Limb (tissue), 2 donors: ENCODE results near the gene CHD2.
"Not testable (repeated sequence)": the region's sequence is repeated elsewhere in the genome, so short reads cannot be mapped to it uniquely, and the experiment has no call there.

ENCODE experiments used
- DNase-seq, 2 donors: peaks; one replicate each; pipeline ENCODE4 v3.0.0-alpha.2; 2016; ENCODE audit errors: extremely low spot score in 2 of 2

The CHD2 gene

DNA sequence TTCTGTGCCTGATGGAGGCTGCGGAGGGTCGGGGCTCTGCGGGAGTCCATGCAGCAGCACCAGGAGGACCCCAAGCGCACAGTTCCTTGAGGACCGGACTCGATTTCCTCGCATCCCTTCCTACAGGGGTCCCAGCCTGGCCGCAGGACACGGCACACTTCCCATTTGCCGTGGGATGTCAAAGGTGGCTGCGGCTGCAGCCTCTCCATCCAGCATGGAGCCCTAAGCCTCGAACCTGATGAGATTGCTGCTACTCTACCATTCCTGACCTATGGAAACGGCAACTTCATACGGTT lies 148.2 kb downstream of the CHD2 start:
- no peak for DNase-seq

DNA sequence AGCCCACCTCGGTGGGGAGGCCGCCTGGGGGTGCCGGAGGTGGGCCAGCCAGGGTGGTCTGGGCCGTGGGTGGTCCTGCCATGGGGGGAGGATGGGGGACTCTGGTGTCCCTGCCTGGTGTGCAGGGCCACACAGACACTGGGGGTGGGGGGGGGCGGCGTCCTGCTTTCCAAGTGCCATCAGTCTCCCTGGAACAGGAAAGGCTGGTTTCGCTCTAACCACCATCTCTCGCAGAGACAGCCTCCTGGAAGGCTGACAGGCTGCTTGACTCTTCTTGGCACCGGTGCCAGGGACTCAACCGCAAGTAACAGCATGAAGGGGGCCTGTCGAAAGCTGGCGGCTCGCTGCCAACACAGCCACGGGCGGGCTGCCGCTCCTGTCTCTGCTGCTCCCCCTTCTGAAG lies 148.6 kb downstream of the CHD2 start:
- peak in 1 of 2 donors; percentile 61 for DNase-seq

DNA sequence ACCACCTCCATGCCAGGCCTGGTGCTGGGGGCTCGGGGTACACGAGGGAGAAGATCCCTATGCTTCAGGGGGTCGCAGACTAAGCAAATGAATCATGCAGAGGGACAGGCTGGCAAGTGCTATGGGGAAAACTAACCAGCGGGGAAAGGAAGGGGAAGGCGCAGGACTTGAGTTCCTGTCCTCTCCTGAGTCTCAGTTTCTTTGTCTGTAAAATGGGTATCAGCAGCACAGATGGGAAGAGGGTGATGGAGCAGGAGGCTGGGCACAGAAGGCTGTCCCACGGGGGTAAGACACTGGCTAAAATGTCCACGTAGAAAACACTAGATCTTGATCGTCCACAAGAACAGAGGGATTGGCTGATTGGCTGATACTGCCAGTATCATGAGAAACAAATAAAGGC lies 149.1 kb downstream of the CHD2 start:
- DNase-seq: no peak

DNA sequence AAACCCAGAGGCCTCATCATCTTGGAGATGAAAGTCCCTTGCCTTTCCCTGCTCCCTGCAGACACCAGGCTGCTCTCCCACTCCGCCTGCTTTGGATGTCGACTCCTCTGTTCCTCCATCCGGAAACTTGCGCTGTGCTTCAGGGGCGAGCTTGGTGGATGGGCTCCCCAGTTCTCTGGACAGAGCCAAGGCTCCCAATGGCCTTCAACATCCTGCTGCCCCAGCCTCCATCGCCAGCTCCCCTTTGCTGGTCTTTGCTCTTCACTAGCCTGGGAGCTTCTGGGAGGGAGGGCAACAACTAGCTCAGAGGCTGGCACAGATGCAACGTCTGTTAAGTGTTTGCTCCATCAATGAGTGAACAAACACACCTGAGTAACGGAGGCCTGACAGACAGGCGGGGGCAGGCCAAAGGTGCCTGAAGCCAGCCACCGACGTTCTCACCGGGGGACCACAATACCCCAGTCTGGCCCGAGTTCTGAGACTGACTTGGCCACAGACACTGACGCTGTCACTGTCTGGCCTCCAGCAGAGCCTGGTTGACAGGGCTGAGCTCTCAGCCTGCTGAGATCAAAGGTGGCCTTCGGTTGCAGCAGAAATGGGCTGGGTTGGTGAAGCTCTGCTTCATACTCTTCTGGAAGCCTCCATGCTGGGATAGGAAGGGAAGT lies 149.9 kb downstream of the CHD2 start:
- no peak for DNase-seq

DNA sequence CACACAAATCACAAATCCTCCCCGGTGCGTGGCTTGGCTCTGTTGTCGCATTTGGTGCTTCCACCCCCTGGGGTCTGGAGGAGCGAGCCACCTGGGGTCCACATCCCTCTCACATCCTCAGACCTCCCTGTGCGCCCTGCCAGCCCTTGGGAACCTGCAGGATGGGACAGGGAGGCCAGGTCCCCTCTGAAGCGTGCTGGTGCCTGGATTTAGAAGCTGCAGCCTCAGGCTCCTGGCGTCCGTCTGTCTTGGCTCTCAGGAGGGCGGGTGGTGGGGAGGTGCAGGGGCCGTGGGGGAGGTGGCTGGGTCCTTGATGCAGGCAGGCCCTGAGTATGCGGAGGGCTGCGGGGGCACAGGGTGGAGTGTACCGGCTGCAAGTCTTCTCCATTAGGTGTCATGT lies 150.5 kb downstream of the CHD2 start:
- DNase-seq: no peak

DNA sequence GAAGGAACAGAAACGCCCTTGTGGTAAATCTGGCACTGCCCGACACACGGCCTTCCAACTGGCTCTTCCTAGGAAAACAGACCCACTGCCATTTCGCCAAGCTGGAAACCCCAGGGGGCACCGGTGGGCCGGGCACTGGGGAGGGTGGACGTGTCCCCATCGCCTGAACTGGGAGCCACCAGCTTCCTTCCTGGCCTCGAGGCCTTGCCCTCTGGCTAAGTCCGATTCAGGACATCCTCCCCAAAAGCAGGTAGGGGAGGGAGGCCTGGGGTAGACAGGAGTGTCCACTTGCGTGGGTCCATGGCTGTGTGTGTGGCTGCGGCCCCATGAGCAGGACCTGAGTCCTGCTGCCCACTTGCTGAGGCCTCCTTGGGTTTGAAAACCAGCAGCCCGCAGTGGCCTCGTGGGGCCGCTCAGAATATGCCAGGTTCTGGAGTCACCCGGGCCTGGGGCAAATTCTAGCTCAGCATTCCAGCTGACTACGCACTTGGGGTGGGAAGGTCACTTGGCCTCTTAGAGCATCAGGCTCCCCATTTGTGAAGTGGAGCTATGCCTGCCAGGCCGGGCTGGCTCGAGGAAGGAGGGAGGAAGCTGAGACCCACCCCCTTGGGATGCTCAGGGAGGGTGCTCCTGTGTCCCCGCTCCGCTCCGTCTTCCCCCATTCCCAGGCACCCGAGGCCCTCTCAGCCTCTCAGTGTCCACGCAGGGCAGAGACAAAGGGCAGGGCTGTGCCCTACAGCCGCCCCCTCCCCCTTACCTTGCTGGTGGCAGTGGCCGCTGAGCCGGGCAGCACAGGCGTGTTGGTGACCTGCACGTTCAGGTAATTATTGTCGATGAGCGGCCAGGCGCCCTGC lies 151.3 kb downstream of the CHD2 start:
- no peak for DNase-seq

DNA sequence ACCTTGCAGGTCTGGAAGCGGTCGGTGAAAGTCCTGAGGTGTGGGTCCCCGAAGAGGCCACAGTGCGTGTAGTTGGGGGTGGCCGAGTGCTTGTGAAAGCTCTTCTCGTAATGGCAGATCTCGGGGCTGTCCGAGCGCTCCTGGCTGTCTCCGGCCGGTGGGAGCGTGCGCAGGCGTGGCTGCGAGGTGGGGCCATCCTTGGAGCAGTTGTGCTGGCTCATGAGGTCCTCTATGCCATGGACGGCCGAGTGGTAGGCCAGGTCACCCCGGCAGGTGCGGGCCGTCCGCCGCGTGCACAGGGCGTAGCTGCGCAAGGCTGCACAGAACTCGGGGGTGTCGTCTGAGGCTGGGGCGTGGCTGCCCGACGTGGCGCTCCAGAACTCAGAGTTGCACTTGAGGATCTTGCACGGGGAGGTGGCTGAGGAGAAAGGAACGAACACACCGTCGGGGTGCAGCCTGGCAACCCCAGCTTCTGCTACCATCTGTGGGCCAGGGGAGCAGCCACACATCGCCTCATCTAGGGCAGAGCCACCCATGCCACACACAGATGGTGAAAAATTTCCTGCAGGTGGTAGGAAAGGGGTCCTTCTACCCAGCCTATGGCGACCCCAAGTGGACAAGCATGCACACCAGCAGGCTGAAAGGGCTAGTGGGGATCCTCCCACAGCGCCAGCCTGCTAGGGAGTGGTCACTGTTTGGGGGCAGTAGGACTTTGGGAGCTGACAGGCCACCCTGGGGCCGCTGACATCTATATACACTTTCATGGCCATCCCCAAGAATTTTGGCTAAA lies 152.2 kb downstream of the CHD2 start:
- DNase-seq: no peak

DNA sequence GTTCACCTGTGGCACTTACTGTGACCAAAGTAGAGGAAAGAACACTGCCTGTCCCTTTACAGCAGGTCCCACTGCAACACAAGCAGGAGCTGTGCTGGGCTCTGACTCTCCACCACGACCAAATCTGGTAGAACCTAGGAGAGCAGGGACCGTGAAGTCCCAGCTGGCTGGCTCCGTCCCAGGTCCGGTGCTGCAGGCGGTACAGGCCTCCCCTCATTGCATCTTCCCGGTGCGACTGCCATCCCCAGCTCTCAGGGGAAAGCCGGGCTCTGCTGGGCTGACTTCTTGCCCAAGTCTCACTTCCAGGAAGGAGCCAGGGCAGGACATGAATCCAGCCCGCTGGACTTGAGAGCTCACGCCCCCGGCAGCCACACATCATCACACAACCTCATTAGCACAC lies 155.1 kb downstream of the CHD2 start:
- no peak for DNase-seq

DNA sequence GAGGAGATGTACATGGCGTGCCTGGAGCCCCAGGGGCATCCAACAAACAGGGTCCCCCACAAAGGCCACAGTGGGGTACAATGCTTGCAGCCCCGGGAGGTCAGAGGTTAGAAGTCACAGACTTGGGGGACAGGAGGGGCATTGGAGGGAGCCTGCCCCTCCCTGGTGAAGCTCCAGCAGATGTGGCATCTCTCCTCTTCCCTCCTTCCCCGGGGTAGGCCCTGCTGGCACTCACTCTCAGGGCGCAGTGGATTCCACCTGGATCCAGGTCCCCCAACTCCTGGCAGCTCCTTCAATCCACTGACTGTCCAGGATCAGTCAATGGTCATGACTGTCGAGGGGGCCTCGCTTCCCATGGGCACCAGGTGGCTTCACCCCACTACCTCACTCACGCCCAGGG lies 156.7 kb downstream of the CHD2 start:
- DNase-seq: no peak

DNA sequence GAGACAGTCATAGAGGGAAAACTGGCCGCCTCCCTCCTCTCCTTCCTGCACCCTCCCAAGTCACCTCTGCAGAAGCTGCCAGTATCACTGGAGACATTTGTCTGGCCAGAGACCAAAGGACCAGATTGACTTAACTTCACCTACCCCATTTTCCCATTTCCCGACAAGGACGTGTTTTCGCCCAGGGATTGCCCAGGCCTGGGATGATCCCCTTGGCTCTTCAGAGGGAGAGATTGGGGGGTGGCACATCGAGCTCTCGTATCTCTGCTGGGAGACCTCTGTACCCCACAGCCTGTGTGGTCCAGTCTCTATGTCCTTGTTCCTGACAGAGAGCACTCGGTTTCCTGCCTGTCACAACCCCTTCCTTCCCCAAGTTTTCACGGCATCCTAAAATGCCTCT lies 157.5 kb downstream of the CHD2 start:
- no peak for DNase-seq

DNA sequence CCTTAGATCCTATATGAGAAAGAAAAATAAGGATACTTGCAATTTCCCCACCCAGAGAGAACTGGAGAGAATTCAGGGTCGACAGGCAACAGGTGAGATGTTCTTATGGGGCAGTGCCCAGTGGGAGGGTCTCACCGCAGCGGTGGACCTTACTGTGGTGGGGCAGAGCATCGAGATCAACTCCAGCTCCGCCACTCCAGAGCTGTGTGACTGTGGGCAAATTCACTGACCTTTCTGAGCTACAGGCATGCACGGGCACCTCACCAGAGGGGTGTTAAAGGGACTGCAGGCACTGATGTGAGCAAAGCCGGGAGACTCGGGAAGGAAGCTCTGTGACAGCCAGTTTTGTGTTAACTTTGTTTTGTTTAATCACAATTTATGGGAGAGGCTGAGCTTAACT lies 158.0 kb downstream of the CHD2 start:
- DNase-seq: no peak

DNA sequence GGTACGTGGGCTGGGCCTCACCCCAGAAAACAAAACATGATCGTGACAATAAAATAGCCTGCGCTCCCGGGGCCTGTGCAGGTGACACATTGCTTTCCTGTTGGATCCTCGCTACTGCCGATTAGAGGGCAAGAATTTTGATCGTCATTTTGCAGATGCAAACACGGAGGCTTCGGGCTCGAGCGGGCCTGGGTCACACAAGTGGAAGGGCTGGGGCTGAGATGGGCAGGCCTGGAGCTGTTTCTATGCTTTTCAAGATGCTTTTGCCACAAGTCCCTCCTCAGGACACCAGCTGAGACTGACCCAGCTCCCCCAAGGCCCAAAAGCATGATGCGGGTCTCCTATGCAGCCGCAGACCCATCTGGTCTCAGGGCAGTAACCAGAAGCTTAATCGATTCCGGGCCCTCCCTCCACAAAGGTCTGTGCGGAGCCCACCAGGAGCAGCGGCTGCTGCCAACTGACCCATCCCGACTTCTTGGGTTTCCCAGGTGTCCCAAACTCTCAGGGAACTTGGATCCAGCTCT lies 158.8 kb downstream of the CHD2 start:
- DNase-seq: no peak

DNA sequence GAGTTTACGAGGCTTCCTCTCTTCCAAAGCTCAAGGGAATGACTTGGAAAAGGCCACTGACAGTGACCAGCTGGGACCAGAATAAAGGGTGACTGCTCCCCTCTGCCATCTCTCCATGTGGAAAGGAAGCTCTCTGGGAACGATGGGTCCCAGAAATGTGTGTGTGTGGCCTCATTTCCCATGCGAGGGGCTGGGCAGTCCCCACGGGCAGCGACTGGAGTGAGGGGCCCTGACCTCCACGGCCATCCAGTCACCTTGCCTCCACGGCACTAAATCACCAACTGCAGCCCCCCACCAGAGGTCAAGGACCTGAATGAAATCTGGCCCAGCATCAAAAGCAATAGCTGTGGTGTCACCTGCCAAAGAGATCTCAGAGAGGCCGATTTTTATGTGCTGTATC lies 159.3 kb downstream of the CHD2 start:
- DNase-seq: no peak

DNA sequence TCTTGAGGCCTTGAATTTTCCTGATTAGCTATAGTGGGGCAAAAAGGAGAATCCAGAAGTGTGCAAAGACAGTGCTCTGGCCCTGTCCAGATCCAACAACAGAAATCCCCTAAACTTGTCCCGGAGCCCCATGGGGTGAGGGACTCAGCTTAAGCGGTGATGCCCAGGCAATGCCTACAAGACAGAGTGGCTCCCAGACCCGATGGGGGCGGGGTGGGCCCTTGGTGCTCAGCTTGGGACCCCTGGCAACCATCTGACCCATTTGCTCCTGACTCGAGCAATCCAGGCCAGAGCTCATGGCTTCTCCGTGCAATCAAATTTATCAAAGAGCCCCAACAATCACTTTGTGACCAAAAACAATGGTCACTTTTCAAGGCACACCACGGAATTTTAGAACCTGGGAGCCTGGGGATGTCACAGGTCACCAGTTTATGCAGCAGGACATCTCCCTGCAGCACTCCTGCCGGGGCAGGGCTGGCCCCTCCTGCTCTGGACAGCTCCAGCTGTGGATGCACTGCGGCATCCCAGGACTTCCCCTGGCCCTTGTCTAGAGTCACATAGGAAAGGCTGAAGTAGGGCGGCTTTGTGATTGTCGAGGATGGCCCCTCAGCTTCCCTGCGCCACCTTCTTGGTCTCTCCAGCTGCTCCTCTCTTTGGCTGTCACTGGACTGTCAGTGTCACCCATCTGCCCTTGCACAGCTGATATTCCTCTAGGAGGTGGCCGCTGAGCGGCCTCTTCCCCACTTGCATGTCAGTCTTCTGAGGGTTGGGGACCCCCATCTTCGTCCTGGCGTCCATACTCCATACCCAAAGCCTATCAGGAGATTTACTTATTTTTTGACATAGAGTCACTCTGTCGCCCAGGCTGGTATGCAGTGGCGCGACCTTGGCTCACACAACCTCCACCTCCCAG lies 160.5 kb downstream of the CHD2 start:
- no peak for DNase-seq

DNA sequence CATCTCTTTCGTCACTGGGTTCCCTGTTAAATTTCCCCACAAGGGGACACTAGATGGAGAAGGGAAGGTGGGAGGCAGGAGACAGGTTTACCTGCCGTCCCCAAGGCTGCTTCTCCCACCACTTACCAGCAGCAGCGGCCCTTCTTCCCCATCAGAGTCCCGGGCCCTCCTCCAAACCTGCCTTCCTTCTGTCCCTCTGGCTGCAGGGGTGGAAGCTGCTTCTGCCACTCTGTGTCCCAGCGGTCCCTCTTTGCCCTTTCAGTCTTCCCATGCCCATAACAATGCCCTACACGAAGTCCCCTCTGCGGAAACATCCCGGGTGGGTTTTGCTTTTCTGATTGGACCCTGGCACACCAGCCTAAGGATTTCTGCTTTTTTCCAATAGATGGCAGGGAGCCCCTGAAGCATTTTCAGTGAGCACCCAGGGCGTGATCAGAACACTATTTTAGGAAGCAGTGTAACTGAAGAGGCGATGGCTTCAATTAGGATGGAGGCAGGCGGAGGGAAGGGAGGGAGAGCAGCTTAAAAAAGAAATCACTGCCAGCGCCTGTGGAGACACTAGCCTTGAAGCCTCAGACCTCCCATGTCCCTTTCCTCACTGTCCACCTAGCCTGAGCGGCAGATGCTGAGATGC lies 162.6 kb downstream of the CHD2 start:
- not testable (repeated sequence) for DNase-seq

DNA sequence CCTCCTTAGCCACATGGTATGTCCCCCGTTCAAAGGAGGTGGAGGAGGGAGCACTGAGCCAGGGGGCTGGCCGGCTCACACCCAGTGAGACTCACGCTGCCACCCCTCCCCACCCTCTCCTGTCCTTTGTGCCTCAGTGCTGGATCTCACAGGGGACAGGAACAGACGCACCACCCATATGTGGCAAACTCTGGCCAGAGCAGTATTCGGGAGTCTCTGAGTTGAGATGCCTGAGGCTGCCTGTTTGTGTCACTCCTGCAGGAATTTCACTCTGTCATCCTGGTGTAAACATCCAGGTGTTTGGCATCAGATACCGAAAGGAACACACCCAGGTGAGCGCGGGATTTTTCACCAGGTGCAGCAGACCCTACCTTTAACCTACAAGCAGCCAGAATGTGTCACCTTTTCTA lies 163.1 kb downstream of the CHD2 start:
- DNase-seq: no peak

DNA sequence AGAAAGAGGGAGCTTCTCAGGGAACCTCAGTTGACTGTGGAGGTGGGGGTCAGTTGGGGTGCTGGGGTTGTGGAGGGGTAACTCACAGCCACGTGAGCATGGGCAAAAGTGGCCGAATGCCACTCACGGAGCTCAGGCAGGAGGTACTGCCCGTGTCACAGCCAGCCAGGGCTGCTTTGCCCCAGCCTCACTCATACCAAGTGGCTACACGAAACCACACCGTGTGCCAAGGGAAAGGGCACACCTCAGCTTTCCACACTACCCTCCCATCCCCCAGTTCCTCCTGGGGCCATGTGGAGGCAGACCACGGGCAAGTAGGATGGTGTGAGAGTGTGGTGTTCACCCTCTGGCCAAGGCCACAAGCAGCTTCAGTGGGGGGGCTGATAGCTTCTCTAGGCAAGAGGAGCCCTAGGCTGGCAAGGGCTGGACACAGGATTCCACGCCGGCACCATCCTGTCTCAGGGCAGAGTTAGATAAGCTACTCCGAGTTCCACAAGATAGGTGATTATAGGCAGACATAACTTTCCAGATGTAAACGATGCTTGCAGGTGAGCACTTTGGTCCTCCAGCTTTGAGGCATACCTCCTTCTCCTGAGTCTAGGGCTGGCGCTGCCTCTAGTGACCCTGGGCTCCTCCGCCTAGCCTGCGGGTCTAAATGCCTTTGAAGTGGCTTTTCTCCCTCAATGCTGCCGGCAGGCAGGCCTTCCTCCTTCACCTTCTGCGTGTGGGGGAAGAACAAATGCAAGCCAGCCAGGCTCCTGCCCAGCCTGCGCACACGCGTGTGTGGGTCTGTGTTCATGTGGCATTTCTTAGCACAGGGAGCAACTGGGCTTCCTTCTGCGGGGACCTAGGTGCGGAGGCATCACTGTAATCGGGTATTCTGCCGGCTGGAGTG lies 163.9 kb downstream of the CHD2 start:
- peak in 1 of 2 donors; percentile 31 for DNase-seq

DNA sequence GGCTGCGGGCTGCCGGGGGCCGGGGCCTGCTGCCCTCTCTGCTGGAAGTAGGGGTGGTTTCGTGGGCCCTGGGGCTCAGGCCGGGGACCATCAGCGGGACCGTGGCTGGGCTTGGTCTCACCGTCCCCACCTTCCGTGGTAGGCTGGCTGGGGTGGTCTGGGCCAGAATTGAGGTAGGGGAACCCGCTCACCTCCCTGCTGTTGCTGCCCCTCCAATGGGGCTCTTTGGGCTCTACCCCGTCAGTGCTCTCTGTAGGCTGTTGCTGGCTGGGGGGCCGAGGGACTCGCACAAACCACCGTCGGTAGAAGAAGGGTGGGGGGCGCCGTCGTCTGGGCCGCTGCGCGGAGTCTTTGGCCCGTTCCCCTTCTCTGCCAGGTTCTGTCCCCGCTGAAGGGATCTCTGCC lies 165.5 kb downstream of the CHD2 start:
- DNase-seq: no peak

DNA sequence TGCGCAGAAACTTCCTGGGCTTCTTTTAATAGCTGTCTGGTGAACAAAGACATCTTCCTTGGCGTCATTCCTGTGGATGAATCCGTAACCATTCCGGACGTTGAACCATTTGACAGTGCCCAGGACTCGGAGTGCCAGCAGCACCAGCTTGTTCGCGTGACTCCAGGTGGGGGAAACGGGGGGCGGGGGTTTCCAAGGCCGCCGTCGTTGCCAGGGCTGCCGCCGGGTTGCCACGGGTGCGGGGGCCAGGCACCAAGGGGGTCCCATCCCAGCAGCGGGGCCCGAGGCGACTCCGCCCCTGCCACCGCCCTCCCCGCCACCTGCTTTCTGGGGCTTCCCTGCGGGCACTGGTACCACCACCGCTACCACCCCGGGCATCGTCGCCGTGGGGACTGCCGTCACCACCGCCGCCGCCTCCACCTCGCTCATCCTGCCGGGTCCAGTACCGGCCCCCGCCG lies 166.1 kb downstream of the CHD2 start:
- DNase-seq: peak in 1 of 2 donors; percentile 63
